ENCODE data around the gene ALDH2.
"Not testable (repeated sequence)": the region's sequence is repeated elsewhere in the genome, so short reads cannot be mapped to it uniquely, and the experiment has no call there.

ALDH2 gene

GRCh38 chr12:111759271-111759670 lies 7.5 kb upstream of the ALDH2 start:
- DNase-seq (ENCODE audit: low read depth): no peak

- DNase-seq (ENCODE audit: low read depth): no peak
Measured at GRCh38 chr12:111759991-111760390, 6.7 kb upstream of the ALDH2 start.

- no peak for DNase-seq (ENCODE audit: low read depth)
Measured at GRCh38 chr12:111761099-111761498, 5.6 kb upstream of the ALDH2 start.

GRCh38 chr12:111761706-111762105 lies 5.0 kb upstream of the ALDH2 start:
- no peak for DNase-seq (ENCODE audit: low read depth)

- DNase-seq (ENCODE audit: low read depth): not testable (repeated sequence)
Measured at GRCh38 chr12:111763552-111763951, 3.2 kb upstream of the ALDH2 start.

GRCh38 chr12:111764120-111764821 lies 2.5 kb upstream of the ALDH2 start:
- no peak for DNase-seq (ENCODE audit: low read depth)

- no peak for DNase-seq (ENCODE audit: low read depth)
Measured at GRCh38 chr12:111767362-111768158, 827 bp downstream of the ALDH2 start.

- DNase-seq (ENCODE audit: low read depth): no peak
Measured at GRCh38 chr12:111768159-111768895, 1.6 kb downstream of the ALDH2 start.

GRCh38 chr12:111769599-111769998 lies 2.9 kb downstream of the ALDH2 start:
- no peak for DNase-seq (ENCODE audit: low read depth)

GRCh38 chr12:111773801-111774551 lies 7.2 kb downstream of the ALDH2 start:
- no peak for DNase-seq (ENCODE audit: low read depth)

GRCh38 chr12:111775205-111776193 lies 8.8 kb downstream of the ALDH2 start:
- DNase-seq (ENCODE audit: low read depth): no peak

- DNase-seq (ENCODE audit: low read depth): no peak
Measured at GRCh38 chr12:111776836-111777344, 10.2 kb downstream of the ALDH2 start.

GRCh38 chr12:111777345-111778045 lies 10.8 kb downstream of the ALDH2 start:
- DNase-seq (ENCODE audit: low read depth): no peak

- DNase-seq (ENCODE audit: low read depth): no peak
Measured at GRCh38 chr12:111780166-111780565, 13.4 kb downstream of the ALDH2 start.

GRCh38 chr12:111780615-111781014 lies 13.9 kb downstream of the ALDH2 start:
- DNase-seq (ENCODE audit: low read depth): no peak

- no peak for DNase-seq (ENCODE audit: low read depth)
Measured at GRCh38 chr12:111781085-111781658, 14.4 kb downstream of the ALDH2 start.

- DNase-seq (ENCODE audit: low read depth): no peak
Measured at GRCh38 chr12:111783046-111783445, 16.3 kb downstream of the ALDH2 start.

- DNase-seq (ENCODE audit: low read depth): no peak
Measured at GRCh38 chr12:111784953-111785352, 18.2 kb downstream of the ALDH2 start.

- DNase-seq (ENCODE audit: low read depth): no peak
Measured at GRCh38 chr12:111785651-111786050, 18.9 kb downstream of the ALDH2 start.
